K562 (cell line): ENCODE data around the gene PACS1. TPM values are rescaled to one million over a fixed set of nuclear protein-coding genes. Genes with fewer than 3 reads are reported as not detected.
A peak's percentile ranks its signal among the peaks of the same experiment; 100 is the strongest.

Experiments
- ASH1L ChIP-seq: fragments of 450-650 bp; IDR thresholded peaks from 2 replicates; pipeline ENCODE4 v1.6.1; 2018; ENCODE audit warnings: borderline replicate concordance, mild to moderate bottlenecking, low read depth; ENCODE audit not compliant: partially characterized antibody
- ATF1 ChIP-seq, 2 experiments: fragments of 450-650 bp in 1 of 2; IDR thresholded peaks; 2 replicates each; pipeline ENCODE4 v1.6.1; 2016; ENCODE audit warnings: missing compliant biosample characterization in 1 of 2, missing genetic modification characterization in 1 of 2
- GATAD2B ChIP-seq: fragments of 450-650 bp; IDR thresholded peaks from 2 replicates; pipeline ENCODE4 v1.6.1; 2017; ENCODE audit warnings: mild to moderate bottlenecking, borderline replicate concordance
- KLF16 ChIP-seq: IDR thresholded peaks from 2 replicates; pipeline ENCODE4 v1.6.1; 2016; ENCODE audit warnings: antibody characterized with exemption
- MCM7 ChIP-seq, 2 experiments: fragments of 450-650 bp; IDR thresholded peaks; 2 replicates each; pipeline ENCODE4 v1.6.1; 2016 to 2018
- STAG1 ChIP-seq: sonication (generic); formaldehyde crosslinking; IDR thresholded peaks from 2 replicates; pipeline ENCODE4 v1.5.0; 2020; ENCODE audit warnings: missing genetic modification reagents, borderline replicate concordance
- TOE1 ChIP-seq, 2 experiments: fragments of 450-650 bp in 1 of 2; sonication (generic) in 1 of 2; formaldehyde crosslinking in 1 of 2; IDR thresholded peaks; 2 replicates each; pipeline versions ENCODE4 v1.7.1 to v1.8.0; 2016 to 2022; ENCODE audit warnings: borderline replicate concordance in 2 of 2, mild to moderate bottlenecking in 2 of 2, antibody characterized with exemption in 1 of 2, inconsistent platforms in 1 of 2, low read depth in 1 of 2, missing genetic modification reagents in 1 of 2, moderate library complexity in 1 of 2
- XRCC4 ChIP-seq: IDR thresholded peaks from one replicate; pipeline ENCODE4 v1.6.1; 2011; ENCODE audit not compliant: insufficient read depth, insufficient read length; ENCODE audit errors: extremely low read depth
- ZBTB40 ChIP-seq, 2 experiments: fragments of 450-650 bp in 1 of 2; sonication (generic) in 1 of 2; formaldehyde crosslinking in 1 of 2; IDR thresholded peaks; 2 replicates each; pipeline versions ENCODE4 v1.7.1 to v1.9.0; 2016 to 2022; ENCODE audit warnings: inconsistent platforms in 1 of 2, mild to moderate bottlenecking in 1 of 2, missing genetic modification reagents in 1 of 2
- ZKSCAN8 ChIP-seq: fragments of 200-800 bp; sonication (Bioruptor generic); IDR thresholded peaks from 2 replicates; pipeline ENCODE4 v1.6.1; 2016; ENCODE audit warnings: missing genetic modification characterization, missing compliant biosample characterization
- ZNF121 ChIP-seq: sonication (generic); formaldehyde crosslinking; conservative IDR thresholded peaks from 2 replicates; pipeline ENCODE4 v1.8.0; 2022; ENCODE audit warnings: missing genetic modification reagents
- ZNF282 ChIP-seq: sonication (generic); formaldehyde crosslinking; IDR thresholded peaks from 2 replicates; pipeline ENCODE4 v1.8.1; 2023; ENCODE audit warnings: missing genetic modification reagents
- ZNF449 ChIP-seq: fragments of 250-450 bp; sonication (Bioruptor Pico); IDR thresholded peaks from 2 replicates; pipeline ENCODE4 v1.8.0; 2022; ENCODE audit warnings: moderate library complexity, mild to moderate bottlenecking, inconsistent platforms
- ZNF764 ChIP-seq: fragments of 250-450 bp; sonication (Bioruptor Pico); IDR thresholded peaks from 2 replicates; pipeline ENCODE4 v1.4.0; 2020; ENCODE audit warnings: low read depth, mild to moderate bottlenecking, moderate library complexity
- polyA plus RNA-seq, 8 experiments: library from polyadenylated mRNA; depleted of rRNA in 4 of 8; stranded (reverse) in 5 of 8; unstranded in 3 of 8; fragments of >200 nt; fragmentation: Nextera tagmentation in 2 of 8; fragmentation: Illumina TruSeq in 1 of 8; extraction: Ambion mirVana in 2 of 8; extraction: Trizol in 1 of 8; gene quantifications; 2 replicates each; pipeline versions ENCODE4 v1.2.1 to v1.2.3, GENCODE V29; 2011 to 2014; ENCODE audit warnings: inconsistent platforms in 1 of 8, missing spikeins in 1 of 8
- total RNA-seq, 7 experiments: library from RNA; depleted of rRNA in 6 of 7; stranded (reverse); fragments of >200 nt in 6 of 7; fragmentation: Illumina TruSeq in 2 of 7; extraction: Trizol in 2 of 7; gene quantifications; 2 replicates each; pipeline versions ENCODE4 v1.2.1 to v1.2.3, GENCODE V29; 2011 to 2021; ENCODE audit warnings: low replicate concordance in 1 of 7
- TF ChIP-seq, protein P1 (sequence below): sonication (generic); formaldehyde crosslinking; IDR thresholded peaks from 2 replicates; pipeline ENCODE4 v1.8.0; 2022; ENCODE audit warnings: missing genetic modification reagents, mild to moderate bottlenecking, moderate library complexity, borderline replicate concordance

The PACS1 gene
- total and polyA plus RNA-seq, 9 of the 15 experiments (the other 6 are each of a cell fraction or from before 2014, with no cell fraction given), result 0.34 to 28.1 (median 8.5) TPM

DNA sequence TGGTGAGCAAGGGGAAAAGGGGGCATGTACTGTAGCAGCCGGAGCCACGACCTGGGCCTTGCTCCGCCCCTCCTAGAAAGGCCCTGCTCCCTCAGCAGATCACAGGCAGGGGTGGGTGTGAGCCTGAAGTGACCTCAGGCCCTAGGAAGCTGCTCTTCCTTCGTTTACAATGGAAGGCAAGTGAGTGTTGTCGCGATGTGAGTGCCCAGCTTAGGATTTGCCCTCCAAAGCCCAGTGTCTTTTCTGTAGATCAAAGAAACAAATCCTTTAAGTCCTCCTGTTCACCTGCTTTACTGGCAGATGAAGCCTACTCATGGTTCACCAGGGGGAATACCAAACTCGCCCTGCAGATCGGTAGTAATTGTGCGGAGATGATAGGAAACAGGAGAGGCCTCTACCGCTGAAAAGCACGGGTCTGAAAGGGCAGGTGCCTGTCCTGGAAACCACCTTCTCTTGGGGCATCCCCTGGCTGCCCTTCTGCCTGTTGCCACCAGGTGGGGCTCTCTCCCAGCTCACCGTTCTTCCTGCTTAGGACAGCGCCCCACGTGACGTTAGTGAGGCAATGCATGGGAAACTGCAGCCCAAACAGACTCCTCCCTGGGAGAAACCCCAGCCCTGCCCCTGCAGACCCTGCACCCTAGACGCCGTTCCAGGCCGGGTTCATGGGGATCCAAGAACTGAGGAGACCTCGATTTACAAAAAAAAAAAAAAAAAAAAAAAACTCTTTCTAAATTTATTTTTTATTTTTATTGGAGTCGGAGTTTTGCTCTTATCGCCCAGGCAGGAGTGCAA is 152.5 kb downstream of the PACS1 start (continued):
- TF ChIP-seq, protein P1, sequence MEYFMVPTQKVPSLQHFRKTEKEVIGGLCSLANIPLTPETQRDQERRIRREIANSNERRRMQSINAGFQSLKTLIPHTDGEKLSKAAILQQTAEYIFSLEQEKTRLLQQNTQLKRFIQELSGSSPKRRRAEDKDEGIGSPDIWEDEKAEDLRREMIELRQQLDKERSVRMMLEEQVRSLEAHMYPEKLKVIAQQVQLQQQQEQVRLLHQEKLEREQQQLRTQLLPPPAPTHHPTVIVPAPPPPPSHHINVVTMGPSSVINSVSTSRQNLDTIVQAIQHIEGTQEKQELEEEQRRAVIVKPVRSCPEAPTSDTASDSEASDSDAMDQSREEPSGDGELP, result peak; percentile 70; the same call in 1 of the 2 replicates
- TF ChIP-seq ZNF449 (no peak), ZNF121 (no peak), GATAD2B (no peak), ZBTB40 (IDR thresholded peaks at IDR 0.05) (no peak), ZBTB40 (CRISPR knock-in tag; IDR thresholded peaks at IDR 0.05) (no peak), MCM7 (IDR thresholded peaks at IDR 0.05) (no peak), ZNF764 (CRISPR knock-in tag) (no peak), ATF1 (CRISPR knock-in tag; IDR thresholded peaks at IDR 0.05) (no peak), ATF1 (tag; IDR thresholded peaks at IDR 0.05) (peak; percentile 37), KLF16 (peak; percentile 81; the same call in 1 of the 2 replicates), ZKSCAN8 (CRISPR knock-in tag) (no peak), XRCC4 (no peak), TOE1 (IDR thresholded peaks at IDR 0.05; ENCODE audit: borderline replicate concordance) (peak; percentile 83; the same call in 1 of the 2 replicates), TOE1 (CRISPR knock-in tag; IDR thresholded peaks at IDR 0.05; ENCODE audit: borderline replicate concordance, low read depth) (no peak), ASH1L (no peak), ZNF282 (no peak), STAG1 (CRISPR knock-in tag) (peak; percentile 76; the same call in 1 of the 2 replicates)
